ENCODE data around the gene KLK6.

The KLK6 gene

GRCh38 chr19:50969413-50969760, at the start of gene KLK6:
Gene KLK6 (minus strand): TSS chr19:50969591. CDS start chr19:50968104, 1,487 bp downstream.
- DNase-seq, result no peak

- DNase-seq, result no peak
Measured at GRCh38 chr19:51018745-51019543, 49.6 kb upstream of the KLK6 start.

GRCh38 chr19:51016798-51017683, 47.6 kb upstream of the KLK6 start:
- DNase-seq, result peak; percentile 44

GRCh38 chr19:51015691-51016267, 46.4 kb upstream of the KLK6 start:
- DNase-seq, result no peak

GRCh38 chr19:51014242-51014641, 44.9 kb upstream of the KLK6 start:
- no peak for DNase-seq

GRCh38 chr19:51012661-51013190, 43.3 kb upstream of the KLK6 start:
- no peak for DNase-seq

GRCh38 chr19:51010066-51010795, 40.8 kb upstream of the KLK6 start:
- no peak for DNase-seq

GRCh38 chr19:51009061-51009891, 39.9 kb upstream of the KLK6 start:
- no peak for DNase-seq

GRCh38 chr19:51007488-51007887, 38.1 kb upstream of the KLK6 start:
- no peak for DNase-seq

GRCh38 chr19:51006406-51006805, 37.0 kb upstream of the KLK6 start:
- DNase-seq, result no peak

GRCh38 chr19:51005248-51005647, 35.9 kb upstream of the KLK6 start:
- DNase-seq, result no peak

GRCh38 chr19:51003316-51003715, 33.9 kb upstream of the KLK6 start:
- DNase-seq, result no peak

- no peak for DNase-seq
Measured at GRCh38 chr19:51002542-51003311, 33.3 kb upstream of the KLK6 start.

GRCh38 chr19:51002089-51002532, 32.7 kb upstream of the KLK6 start:
- DNase-seq, result no peak

- DNase-seq, result no peak
Measured at GRCh38 chr19:51001515-51001914, 32.1 kb upstream of the KLK6 start, which contains the start of gene KLK8. Gene KLK8 (minus strand): TSS chr19:51001604. CDS start chr19:51001167, 437 bp downstream.

- DNase-seq, result no peak
Measured at GRCh38 chr19:51000981-51001380, 31.6 kb upstream of the KLK6 start.

- DNase-seq, result no peak
Measured at GRCh38 chr19:51000426-51000825, 31.0 kb upstream of the KLK6 start.

GRCh38 chr19:50998686-50999085, 29.3 kb upstream of the KLK6 start:
- DNase-seq, result no peak

- no peak for DNase-seq
Measured at GRCh38 chr19:50998061-50998460, 28.7 kb upstream of the KLK6 start.

GRCh38 chr19:50994129-50994528, 24.7 kb upstream of the KLK6 start:
- no peak for DNase-seq

- no peak for DNase-seq
Measured at GRCh38 chr19:50992666-50993035, 23.3 kb upstream of the KLK6 start.
